Thoracic aorta (tissue), 2 donors: ENCODE measurements around the gene ZC2HC1C. TPM values are rescaled to one million over a fixed set of nuclear protein-coding genes. Genes with fewer than 3 reads are reported as not detected.

Experiments used
- ATAC-seq: fragments of 150-250 bp; one replicate; pipeline ENCODE4 v1.8.0; 2017; ENCODE audit warnings: low read depth; ENCODE audit not compliant: insufficient number of reproducible peaks, low FRiP score
- DNase-seq: peaks from one replicate; pipeline ENCODE4 v3.0.0-alpha.2; 2020; ENCODE audit warnings: low spot score
- H3K27ac ChIP-seq, 2 donors: fragments of 200-600 bp; sonication (generic); 1 replicate in 1 of 2; 2 replicates in 1 of 2; pipeline ENCODE4 v1.5.1; 2016; ENCODE audit warnings: mild to moderate bottlenecking in 2 of 2, moderate library complexity in 2 of 2
- H3K27me3 ChIP-seq: fragments of 200-600 bp; sonication (generic); replicated peaks from 2 replicates; pipeline ENCODE4 v1.6.0; 2016; ENCODE audit warnings: mild to moderate bottlenecking; ENCODE audit not compliant: insufficient read depth
- H3K36me3 ChIP-seq: fragments of 200-600 bp; sonication (generic); one replicate; pipeline ENCODE4 v1.5.1; 2016
- H3K4me1 ChIP-seq, 2 donors: fragments of 200-600 bp; sonication (generic); 1 replicate in 1 of 2; 2 replicates in 1 of 2; pipeline versions ENCODE4 v1.5.1 to v1.6.0; 2016; ENCODE audit warnings: low read depth in 2 of 2, mild to moderate bottlenecking in 1 of 2; ENCODE audit not compliant: control insufficient read depth in 1 of 2
- H3K4me3 ChIP-seq: fragments of 200-600 bp; sonication (generic); 2 replicates; pipeline ENCODE4 v1.5.1; 2016; ENCODE audit warnings: mild to moderate bottlenecking
- H3K9me3 ChIP-seq: fragments of 200-600 bp; sonication (generic); 2 replicates; pipeline ENCODE4 v1.5.1; 2016
- CTCF ChIP-seq: fragments of 200-600 bp; sonication (generic); IDR thresholded peaks from one replicate; pipeline ENCODE4 v1.5.1; 2019; ENCODE audit warnings: antibody characterized with exemption
- total RNA-seq, 2 donors: library from RNA; depleted of rRNA; stranded (reverse); fragments of >200 nt; gene quantifications; one replicate each; pipeline versions ENCODE4 v1.1.0 to v1.2.3, GENCODE V29; 2016

The ZC2HC1C gene
- total RNA-seq, 2 donors from 2014 or later, result 0.27 to 1.1 TPM

DNA sequence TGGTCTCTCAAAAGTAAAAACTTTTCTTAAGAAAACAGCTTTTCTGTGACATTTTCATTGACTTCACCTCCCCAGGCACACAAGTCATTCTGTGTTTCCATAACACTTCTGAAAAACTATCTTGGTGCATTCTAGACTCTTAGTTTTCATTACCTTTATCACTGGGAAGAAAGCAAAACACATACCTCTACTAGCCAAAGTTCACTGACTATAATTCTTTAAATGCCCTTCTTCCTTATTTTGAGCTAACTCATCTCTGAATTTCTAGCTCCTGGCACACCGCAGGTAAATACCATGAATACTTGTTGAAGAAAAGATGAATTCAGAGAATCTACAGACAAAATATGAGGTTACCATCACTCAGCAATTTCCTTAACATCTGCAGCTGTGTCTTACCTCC, 39.3 kb upstream of the ZC2HC1C start:
- Histone ChIP-seq H3K36me3 (peaks cover 16% of the 10 kb centered on the region), H3K27ac (no peak overlapping the region)
- ATAC-seq, result no peak

DNA sequence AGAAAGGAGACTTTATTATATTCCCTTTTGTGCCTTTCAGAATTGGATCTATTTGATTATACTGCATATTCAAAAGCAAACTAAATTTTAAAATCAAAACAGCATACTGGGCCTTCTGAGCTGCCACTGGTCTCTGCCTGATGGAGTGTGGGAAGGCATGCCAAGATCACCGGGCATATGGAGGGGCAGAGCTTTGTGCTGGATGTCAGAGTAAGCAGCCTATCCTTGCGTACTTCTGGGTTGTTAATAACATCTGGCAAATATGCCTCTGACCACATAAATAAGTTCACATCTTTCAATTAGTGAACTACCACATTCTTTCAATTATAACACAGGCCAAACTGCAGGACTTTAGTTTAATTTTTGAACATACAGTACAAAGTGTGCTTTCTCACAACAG, 36.5 kb upstream of the ZC2HC1C start:
- no peak for TF ChIP-seq CTCF
- Histone ChIP-seq H3K36me3 (peaks cover 15% of the 10 kb centered on the region), H3K4me1 (no peaks in the 10 kb centered on the region), H3K27ac (no peak overlapping the region), H3K9me3 (no peaks in the 10 kb centered on the region), H3K4me3 (no peak overlapping the region), H3K27me3 (no peaks in the 10 kb centered on the region)
- DNase-seq (no peak), ATAC-seq (no peak)

More for the DNA sequence above, 39.3 kb upstream of the ZC2HC1C start:
- DNase-seq, result no peak
- Histone ChIP-seq H3K4me3 (no peak overlapping the region), H3K27me3 (no peaks in the 10 kb centered on the region), H3K4me1 (no peaks in the 10 kb centered on the region), H3K9me3 (no peaks in the 10 kb centered on the region)
- no peak for TF ChIP-seq CTCF

DNA sequence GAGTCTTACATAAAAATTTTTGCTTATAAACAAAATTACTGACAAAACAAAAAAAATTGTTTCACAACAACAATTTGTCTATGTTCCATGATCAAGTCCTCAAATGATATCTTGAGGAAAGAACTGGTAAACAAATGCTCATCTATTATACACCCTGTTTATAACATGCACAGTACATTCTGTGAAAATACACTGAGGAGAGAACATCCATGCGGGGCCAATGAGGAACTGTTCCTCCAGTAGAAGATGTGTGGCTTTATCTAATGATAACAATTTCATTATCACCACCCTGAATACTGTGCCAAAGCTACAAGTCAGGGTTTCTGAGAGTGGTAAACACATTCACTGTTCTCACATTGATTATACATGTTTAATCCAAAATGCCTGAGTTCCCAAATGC, 28.9 kb upstream of the ZC2HC1C start:
- Histone ChIP-seq H3K27me3 (no peaks in the 10 kb centered on the region), H3K4me1 (peaks cover 0 to 12% of the 10 kb centered on the region in 2 donors), H3K36me3 (peaks cover 24% of the 10 kb centered on the region), H3K9me3 (no peaks in the 10 kb centered on the region), H3K4me3 (no peak overlapping the region), H3K27ac (no peak overlapping the region)
- ATAC-seq (no peak), DNase-seq (no peak)
- TF ChIP-seq CTCF, result no peak

GRCh38 chr14:75040959-75041358, 28.5 kb upstream of the ZC2HC1C start:
- Histone ChIP-seq H3K4me1 (peaks cover 0 to 12% of the 10 kb centered on the region in 2 donors), H3K36me3 (peaks cover 24% of the 10 kb centered on the region), H3K4me3 (no peak overlapping the region), H3K27ac (no peak overlapping the region), H3K27me3 (no peaks in the 10 kb centered on the region), H3K9me3 (no peaks in the 10 kb centered on the region)
- no peak for DNase-seq
- ATAC-seq, result no peak
- TF ChIP-seq CTCF, result no peak

GRCh38 chr14:75041613-75042012, 27.8 kb upstream of the ZC2HC1C start:
- H3K36me3 ChIP-seq, result peaks cover 24% of the 10 kb centered on the region
- DNase-seq (no peak), ATAC-seq (no peak)
- no peak overlapping the region for H3K27ac ChIP-seq
- peaks cover 0 to 12% of the 10 kb centered on the region in 2 donors for H3K4me1 ChIP-seq
- H3K9me3 ChIP-seq, result no peaks in the 10 kb centered on the region
- no peak for TF ChIP-seq CTCF
- H3K4me3 ChIP-seq, result no peak overlapping the region
- H3K27me3 ChIP-seq, result no peaks in the 10 kb centered on the region
